ENCODE data around the gene CYP27B1.
"Not testable (repeated sequence)": the region's sequence is repeated elsewhere in the genome, so short reads cannot be mapped to it uniquely, and the experiment has no call there.

CYP27B1 gene

DNA sequence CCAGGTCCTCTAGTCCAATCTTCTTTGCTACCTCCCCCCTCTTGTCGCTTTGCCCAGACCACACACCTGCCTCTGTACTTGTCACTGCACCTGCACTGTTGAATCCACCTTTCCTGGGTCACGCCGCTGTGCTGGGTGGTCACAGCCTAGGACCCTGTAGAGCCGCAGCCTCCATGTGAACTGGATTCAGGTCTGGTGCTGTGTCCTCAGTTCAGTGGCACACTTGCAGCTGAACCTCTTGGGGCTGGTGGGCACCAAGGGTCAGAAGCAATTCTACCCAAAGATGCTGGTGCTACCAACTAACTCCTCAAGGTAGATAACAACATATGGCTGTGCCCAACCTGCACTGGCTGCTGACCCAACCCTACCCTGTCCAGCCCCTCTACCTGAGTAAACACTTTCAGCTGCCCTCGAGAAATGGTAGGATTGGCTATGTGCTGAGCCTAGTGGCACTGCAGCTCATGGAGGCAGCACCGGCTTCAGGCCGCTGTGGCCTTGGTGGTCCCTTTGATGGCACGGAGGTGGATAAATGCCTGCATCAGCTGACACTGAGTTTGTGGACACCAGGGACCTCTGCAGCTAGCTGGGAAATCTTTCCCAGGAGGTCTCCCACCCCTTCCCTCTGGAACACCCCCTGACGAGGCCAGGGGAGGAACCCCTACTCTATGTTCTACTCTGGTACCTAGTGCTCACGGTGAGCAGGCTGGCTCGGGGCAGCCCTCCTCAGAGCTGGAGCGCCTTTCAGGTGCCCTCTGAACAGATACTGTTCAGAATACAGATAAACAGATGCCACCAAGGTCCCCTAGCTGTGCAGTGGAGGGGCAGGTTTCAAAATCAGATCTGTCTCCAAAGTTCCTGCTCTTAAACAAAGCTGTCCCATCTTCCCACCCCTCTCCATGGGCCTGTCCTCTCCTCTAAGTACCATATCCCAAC, 42.6 kb downstream of the CYP27B1 start:
- no peak overlapping the region for H3K4me3 ChIP-seq (ENCODE audit: low read depth, low read length)

DNA sequence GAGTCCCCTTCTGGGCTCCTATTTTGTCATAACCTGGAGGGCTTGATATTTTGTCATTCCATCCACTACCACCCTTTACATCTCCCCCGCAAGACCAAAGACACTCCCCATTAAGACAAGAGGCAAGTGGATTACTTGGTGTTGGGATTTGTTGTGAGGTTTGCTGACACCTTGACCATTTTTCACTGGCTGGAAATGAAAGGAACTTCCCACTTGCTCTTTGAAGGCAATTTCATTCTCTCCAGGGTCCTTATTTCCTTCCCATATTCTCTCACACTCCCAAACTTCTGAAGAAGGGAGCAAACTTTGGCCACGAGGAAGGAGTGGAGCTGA, 43.3 kb downstream of the CYP27B1 start:
- no peak overlapping the region for H3K4me3 ChIP-seq (ENCODE audit: low read depth, low read length)

GRCh38 chr12:57722716-57723629, 43.9 kb downstream of the CYP27B1 start:
- H3K4me3 ChIP-seq (ENCODE audit: low read depth, low read length), result no peak overlapping the region

DNA sequence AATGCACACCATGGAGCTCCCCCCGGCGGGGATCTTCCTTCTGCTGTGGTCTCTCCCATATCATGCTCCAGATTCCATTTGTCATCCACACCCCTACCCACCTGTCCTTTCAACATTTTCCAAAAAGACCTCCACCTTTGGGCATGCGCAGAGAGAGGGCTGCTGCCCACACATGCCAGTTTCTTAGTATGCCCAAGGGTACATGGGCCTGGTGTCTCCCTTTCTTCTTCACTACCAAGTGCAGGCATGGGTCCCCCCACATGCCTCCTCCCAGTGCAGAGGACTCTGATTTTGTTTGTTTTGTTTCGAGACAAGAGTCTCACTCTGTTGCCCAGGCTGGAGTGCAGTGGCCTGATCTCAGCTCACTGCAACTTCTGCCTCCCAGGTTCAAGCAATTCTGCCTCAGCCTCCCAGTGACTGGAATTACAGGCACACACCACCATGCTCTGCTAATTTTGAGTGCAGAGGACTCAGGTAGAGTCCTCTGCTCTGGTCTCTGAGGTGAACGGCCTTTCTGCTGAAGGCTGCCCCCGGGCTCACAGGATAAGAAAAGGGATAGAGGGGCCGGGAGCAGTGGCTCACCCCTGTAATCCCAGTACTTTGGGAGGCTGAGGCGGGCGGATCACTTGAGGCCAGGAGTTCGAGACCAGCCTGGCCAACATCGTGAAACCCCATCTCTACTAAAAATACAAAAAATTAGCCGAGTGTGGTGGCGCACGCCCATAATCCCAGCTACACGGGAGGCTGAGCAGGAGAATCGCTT, 44.9 kb downstream of the CYP27B1 start:
- not testable (repeated sequence) for H3K4me3 ChIP-seq (ENCODE audit: low read depth, low read length)

DNA sequence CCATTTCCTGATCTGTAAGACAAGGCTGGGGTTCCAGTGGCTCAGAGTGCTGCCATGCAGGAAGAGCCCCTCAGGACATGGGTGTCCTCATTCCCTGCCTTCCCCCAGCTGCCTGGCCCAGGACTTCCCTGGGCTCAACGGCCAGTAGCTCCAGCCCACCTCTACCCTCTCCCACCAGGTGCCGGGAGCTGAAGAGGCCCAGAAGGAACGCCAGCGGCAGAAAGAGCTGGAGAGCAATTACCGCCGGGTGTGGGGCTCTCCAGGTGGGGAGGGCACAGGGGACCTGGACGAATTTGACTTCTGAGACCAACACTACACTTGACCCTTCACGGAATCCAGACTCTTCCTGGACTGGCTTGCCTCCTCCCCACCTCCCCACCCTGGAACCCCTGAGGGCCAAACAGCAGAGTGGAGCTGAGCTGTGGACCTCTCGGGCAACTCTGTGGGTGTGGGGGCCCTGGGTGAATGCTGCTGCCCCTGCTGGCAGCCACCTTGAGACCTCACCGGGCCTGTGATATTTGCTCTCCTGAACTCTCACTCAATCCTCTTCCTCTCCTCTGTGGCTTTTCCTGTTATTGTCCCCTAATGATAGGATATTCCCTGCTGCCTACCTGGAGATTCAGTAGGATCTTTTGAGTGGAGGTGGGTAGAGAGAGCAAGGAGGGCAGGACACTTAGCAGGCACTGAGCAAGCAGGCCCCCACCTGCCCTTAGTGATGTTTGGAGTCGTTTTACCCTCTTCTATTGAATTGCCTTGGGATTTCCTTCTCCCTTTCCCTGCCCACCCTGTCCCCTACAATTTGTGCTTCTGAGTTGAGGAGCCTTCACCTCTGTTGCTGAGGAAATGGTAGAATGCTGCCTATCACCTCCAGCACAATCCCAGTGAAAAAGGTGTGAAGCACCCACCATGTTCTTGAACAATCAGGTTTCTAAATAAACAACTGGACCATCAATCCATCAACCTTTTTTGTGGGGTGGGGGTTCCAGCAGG, 46.0 kb downstream of the CYP27B1 start:
- H3K4me3 ChIP-seq (ENCODE audit: low read depth, low read length), result no peak overlapping the region

DNA sequence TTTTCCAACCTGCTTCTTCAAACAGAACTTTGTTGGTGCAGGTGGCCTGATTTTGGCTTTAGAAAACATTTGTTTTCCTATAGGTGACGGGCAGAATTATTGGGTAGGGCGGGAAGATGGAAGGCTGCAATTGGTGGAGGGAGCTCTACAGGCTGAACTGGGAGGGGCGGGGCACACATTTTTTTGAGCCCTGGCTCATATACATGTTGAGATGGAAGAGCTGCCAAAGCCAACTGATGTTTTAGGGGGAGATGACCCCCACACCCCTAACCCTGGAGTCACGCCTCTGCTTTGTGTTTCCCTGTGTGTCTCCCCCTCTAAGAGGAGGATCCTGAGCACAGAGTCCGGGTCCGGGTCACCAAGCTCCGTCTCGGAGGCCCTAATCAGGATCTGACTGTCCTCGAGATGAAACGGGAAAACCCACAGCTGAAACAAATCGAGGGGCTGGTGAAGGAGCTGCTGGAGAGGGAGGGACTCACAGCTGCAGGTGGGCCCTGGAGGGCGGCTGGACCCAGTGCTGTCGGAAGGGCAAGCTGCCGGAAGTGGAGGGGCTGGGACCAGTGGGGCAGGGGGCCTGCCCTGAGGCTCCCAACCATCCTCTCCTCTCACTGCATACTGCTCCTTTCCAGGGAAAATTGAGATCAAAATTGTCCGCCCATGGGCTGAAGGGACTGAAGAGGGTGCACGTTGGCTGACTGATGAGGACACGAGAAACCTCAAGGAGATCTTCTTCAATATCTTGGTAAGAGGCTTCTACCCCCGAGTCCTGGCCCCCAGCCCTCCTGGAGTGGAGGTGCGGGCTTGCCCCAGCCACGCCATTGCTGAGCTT, 46.9 kb downstream of the CYP27B1 start:
- no peak overlapping the region for H3K4me3 ChIP-seq (ENCODE audit: low read depth, low read length)

- no peak overlapping the region for H3K4me3 ChIP-seq (ENCODE audit: low read depth, low read length)
These were observed 48.0 kb downstream of the CYP27B1 start for GRCh38 chr12:57718641-57719528.

DNA sequence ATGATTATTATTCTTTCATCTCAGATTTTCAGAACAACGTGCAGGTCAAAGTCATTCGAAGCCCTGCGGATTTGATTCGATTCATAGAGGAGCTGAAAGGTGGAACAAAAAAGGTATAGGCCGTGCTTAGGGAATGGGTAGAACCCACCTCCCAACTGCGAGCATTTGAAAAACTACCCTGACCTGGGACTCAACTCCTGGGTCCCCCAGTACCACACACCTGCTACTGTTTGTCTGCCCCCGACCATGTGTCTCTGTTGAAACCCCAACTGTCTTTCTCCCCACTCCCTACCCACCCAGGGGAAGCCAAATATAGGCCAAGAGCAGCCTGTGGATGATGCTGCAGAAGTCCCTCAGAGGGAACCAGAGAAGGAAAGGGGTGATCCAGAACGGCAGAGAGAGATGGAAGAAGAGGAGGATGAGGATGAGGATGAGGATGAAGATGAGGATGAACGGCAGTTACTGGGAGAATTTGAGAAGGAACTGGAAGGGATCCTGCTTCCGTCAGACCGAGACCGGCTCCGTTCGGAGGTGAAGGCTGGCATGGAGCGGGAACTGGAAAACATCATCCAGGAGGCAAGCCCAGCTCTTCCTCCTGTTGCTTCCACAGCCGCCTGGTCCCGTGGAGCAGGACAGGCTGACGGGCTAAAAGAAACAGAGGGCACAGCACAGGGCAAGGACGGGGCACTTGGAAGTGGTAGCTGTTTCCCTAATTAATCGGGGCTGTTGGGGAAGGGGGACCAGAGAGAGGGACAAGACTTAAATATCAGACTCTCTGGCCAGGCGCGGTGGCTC, 48.8 kb downstream of the CYP27B1 start:
- H3K4me3 ChIP-seq (ENCODE audit: low read depth, low read length), result no peak overlapping the region

GRCh38 chr12:57717131-57717530, 49.7 kb downstream of the CYP27B1 start:
- H3K4me3 ChIP-seq (ENCODE audit: low read depth, low read length), result no peak overlapping the region

DNA sequence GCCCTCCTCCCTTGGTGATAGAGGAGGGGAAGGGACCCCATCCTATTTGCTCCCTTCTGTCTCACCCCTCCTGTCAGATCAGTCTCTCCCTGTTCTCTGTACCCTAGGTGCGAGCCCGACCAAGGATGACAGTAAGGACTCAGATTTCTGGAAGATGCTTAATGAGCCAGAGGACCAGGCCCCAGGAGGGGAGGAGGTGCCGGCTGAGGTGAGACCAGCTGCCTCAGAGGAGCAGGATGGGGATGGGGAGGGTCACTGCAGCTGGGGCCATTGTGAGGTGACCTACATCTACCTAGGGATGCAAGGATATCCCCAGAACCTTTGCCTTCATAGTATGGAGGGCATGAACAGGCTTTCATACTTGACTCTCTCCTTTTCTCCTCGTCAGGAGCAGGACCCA, 50.6 kb downstream of the CYP27B1 start:
- no peak overlapping the region for H3K4me3 ChIP-seq (ENCODE audit: low read depth, low read length)

DNA sequence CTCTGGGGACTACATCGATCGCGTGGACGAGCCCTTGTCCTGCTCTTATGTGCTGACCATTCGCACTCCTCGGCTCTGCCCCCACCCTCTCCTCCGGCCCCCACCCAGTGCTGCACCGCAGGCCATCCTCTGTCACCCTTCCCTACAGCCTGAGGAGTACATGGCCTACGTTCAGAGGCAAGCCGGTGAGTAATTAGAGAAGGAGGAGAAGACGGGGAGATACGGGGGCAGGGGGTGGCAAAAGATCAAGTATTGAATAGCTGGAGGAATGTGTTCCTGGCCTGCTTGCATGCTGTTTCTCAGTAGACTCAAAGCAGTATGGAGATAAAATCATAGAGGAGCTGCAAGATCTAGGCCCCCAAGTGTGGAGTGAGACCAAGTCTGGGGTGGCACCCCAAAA, 51.1 kb downstream of the CYP27B1 start:
- no peak overlapping the region for H3K4me3 ChIP-seq (ENCODE audit: low read depth, low read length)

GRCh38 chr12:57715036-57715748, 51.7 kb downstream of the CYP27B1 start:
- H3K4me3 ChIP-seq (ENCODE audit: low read depth, low read length), result not testable (repeated sequence)

GRCh38 chr12:57713209-57713608, 53.7 kb downstream of the CYP27B1 start:
- H3K4me3 ChIP-seq (ENCODE audit: low read depth, low read length), result no peak overlapping the region

GRCh38 chr12:57712701-57713100, 54.2 kb downstream of the CYP27B1 start:
- no peak overlapping the region for H3K4me3 ChIP-seq (ENCODE audit: low read depth, low read length)

Measured in iPS-11a (cell line).